ENCODE results near the gene PTPRD. TPM values are rescaled to one million over a fixed set of nuclear protein-coding genes. Genes with fewer than 3 reads are reported as not detected.

PTPRD gene
- total and polyA plus RNA-seq, 3 experiments from 2014 or later = 0.02 to 0.04 TPM; not detected in 1

GRCh38 chr9:10050016-10050415, 562.8 kb downstream of the PTPRD start:
- ChIA-PET CTCF (no interaction called here), POLR2A (no interaction called here)
- DNase-seq = no peak
- H3K27ac ChIP-seq (ENCODE audit: low read depth, low read length) = no peak overlapping the region
- no peaks in the 10 kb centered on the region for H3K36me3 ChIP-seq (ENCODE audit: insufficient read depth, low read length)
- Mint-ChIP-seq H3K36me3 (no peaks in the 10 kb centered on the region), H3K27ac (no peak overlapping the region), H3K4me3 (no peak overlapping the region), H3K9me3 (peaks cover 0 to 7% (median 6%) of the 10 kb centered on the region in 5 donors), H3K27me3 (no peaks in the 10 kb centered on the region), H3K4me1 (no peaks in the 10 kb centered on the region)
- H3K4me3 ChIP-seq (ENCODE audit: low read length) = no peak overlapping the region
- no peaks in the 10 kb centered on the region for H3K27me3 ChIP-seq (ENCODE audit: insufficient read depth, low read length, poor library complexity, severe bottlenecking)
- H3K9me3 ChIP-seq (ENCODE audit: low read length) = no peaks in the 10 kb centered on the region
- H3K4me1 ChIP-seq (ENCODE audit: insufficient read depth, low read length) = no peaks in the 10 kb centered on the region

DNA sequence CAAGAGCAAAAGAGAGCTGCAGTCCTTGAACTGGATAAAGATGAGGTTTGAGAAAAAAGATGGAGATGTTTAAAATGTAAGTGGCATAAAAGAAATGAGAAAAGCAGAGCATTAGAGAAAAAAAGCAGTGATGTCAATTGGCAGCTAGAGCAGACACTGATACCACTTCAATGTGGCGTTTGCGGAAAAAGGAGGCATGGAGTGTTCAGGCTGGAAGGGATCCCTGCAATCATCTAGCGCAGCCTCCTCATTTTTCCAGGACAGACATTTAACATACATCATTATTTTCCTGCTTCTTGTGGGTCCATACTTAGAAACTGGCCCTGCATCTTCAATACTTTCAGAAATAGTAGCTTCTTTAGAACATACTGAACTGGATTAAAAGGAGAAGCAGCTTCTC, 563.8 kb downstream of the PTPRD start:
- Histone ChIP-seq H3K27ac (ENCODE audit: low read depth, low read length) (no peak overlapping the region), H3K4me3 (ENCODE audit: low read length) (no peak overlapping the region), H3K36me3 (ENCODE audit: insufficient read depth, low read length) (no peaks in the 10 kb centered on the region), H3K9me3 (ENCODE audit: low read length) (no peaks in the 10 kb centered on the region), H3K4me1 (ENCODE audit: insufficient read depth, low read length) (no peaks in the 10 kb centered on the region), H3K27me3 (ENCODE audit: insufficient read depth, low read length, poor library complexity, severe bottlenecking) (no peaks in the 10 kb centered on the region)
- Mint-ChIP-seq H3K36me3 (no peaks in the 10 kb centered on the region), H3K27ac (no peak overlapping the region), H3K27me3 (no peaks in the 10 kb centered on the region), H3K4me1 (no peaks in the 10 kb centered on the region), H3K4me3 (no peak overlapping the region), H3K9me3 (peaks cover 0 to 8% (median 7%) of the 10 kb centered on the region in 5 donors)
- DNase-seq = no peak
- CTCF ChIA-PET = no interaction called here
- POLR2A ChIA-PET = no interaction called here

DNA sequence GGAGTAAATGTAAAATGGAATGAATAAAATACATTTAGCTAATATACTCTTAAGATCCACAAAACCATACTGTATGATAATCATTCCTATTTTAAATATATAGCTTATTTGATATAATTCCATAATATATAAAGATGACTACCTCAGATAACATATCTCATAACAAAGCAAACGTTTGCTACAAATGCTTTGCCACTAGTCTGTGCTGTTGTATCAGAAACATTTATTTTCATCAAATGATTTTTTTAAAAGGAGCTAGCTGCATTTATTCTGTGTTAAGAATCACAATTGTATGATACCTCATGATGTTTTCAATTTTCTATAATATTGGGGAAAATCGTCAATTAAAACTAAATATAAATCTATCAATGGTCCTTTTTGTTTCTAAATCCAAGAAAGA, 567.2 kb downstream of the PTPRD start:
- ChIA-PET CTCF (no interaction called here), POLR2A (no interaction called here)
- Mint-ChIP-seq H3K4me3 (no peak overlapping the region), H3K27ac (no peak overlapping the region), H3K9me3 (peaks cover 0 to 8% (median 0%) of the 10 kb centered on the region in 5 donors), H3K4me1 (no peaks in the 10 kb centered on the region), H3K36me3 (no peaks in the 10 kb centered on the region), H3K27me3 (no peaks in the 10 kb centered on the region)
- DNase-seq = no peak
- Histone ChIP-seq H3K9me3 (ENCODE audit: low read length) (no peaks in the 10 kb centered on the region), H3K4me3 (ENCODE audit: low read length) (no peak overlapping the region), H3K27me3 (ENCODE audit: insufficient read depth, low read length, poor library complexity, severe bottlenecking) (no peaks in the 10 kb centered on the region), H3K4me1 (ENCODE audit: insufficient read depth, low read length) (no peaks in the 10 kb centered on the region), H3K27ac (ENCODE audit: low read depth, low read length) (no peak overlapping the region), H3K36me3 (ENCODE audit: insufficient read depth, low read length) (no peaks in the 10 kb centered on the region)

- CTCF ChIA-PET = no interaction called here
- H3K36me3 ChIP-seq (ENCODE audit: insufficient read depth, low read length) = no peaks in the 10 kb centered on the region
- H3K4me3 ChIP-seq (ENCODE audit: low read length) = no peak overlapping the region
- POLR2A ChIA-PET = no interaction called here
- Mint-ChIP-seq H3K4me1 (no peaks in the 10 kb centered on the region), H3K9me3 (peaks cover 4 to 8% (median 5%) of the 10 kb centered on the region in 5 donors), H3K27me3 (no peaks in the 10 kb centered on the region), H3K4me3 (no peak overlapping the region), H3K36me3 (no peaks in the 10 kb centered on the region), H3K27ac (no peak overlapping the region)
- no peaks in the 10 kb centered on the region for H3K27me3 ChIP-seq (ENCODE audit: insufficient read depth, low read length, poor library complexity, severe bottlenecking)
- no peaks in the 10 kb centered on the region for H3K9me3 ChIP-seq (ENCODE audit: low read length)
- no peak for DNase-seq
- H3K4me1 ChIP-seq (ENCODE audit: insufficient read depth, low read length) = no peaks in the 10 kb centered on the region
- no peak overlapping the region for H3K27ac ChIP-seq (ENCODE audit: low read depth, low read length)
Observed at GRCh38 chr9:10041726-10042229, 571.0 kb downstream of the PTPRD start.

GRCh38 chr9:10036095-10036494, 576.7 kb downstream of the PTPRD start:
- H3K27ac ChIP-seq (ENCODE audit: low read depth, low read length) = no peak overlapping the region
- no peaks in the 10 kb centered on the region for H3K4me1 Mint-ChIP-seq
- no peak overlapping the region for H3K4me3 ChIP-seq (ENCODE audit: low read length)
- H3K27me3 Mint-ChIP-seq = no peaks in the 10 kb centered on the region
- ChIA-PET POLR2A (no interaction called here), CTCF (no interaction called here)
- no peak for DNase-seq
- no peaks in the 10 kb centered on the region for H3K4me1 ChIP-seq (ENCODE audit: insufficient read depth, low read length)
- no peaks in the 10 kb centered on the region for H3K27me3 ChIP-seq (ENCODE audit: insufficient read depth, low read length, poor library complexity, severe bottlenecking)
- H3K27ac Mint-ChIP-seq = no peak overlapping the region
- no peaks in the 10 kb centered on the region for H3K9me3 ChIP-seq (ENCODE audit: low read length)
- no peak overlapping the region for H3K4me3 Mint-ChIP-seq
- H3K9me3 Mint-ChIP-seq = peaks cover 4 to 11% (median 8%) of the 10 kb centered on the region in 5 donors
- no peaks in the 10 kb centered on the region for H3K36me3 ChIP-seq (ENCODE audit: insufficient read depth, low read length)
- H3K36me3 Mint-ChIP-seq = no peaks in the 10 kb centered on the region

DNA sequence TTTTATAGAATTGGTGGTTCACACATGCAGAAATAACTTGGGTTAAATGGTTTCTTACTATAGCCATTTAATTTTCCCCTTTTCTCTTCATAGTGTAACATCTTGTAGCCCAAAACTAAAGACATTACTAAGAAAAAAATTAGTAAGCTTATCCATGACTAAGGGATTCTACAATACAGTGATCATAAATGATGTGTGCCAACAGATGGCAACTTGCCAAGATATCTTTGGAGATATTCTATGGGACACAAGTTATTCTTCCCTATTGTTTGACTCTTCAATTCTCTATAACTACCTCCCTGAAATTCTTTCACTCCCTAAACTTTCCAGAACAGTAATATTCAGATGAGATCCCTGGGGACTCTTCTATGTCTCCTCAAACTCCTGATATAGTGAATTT, 580.6 kb downstream of the PTPRD start:
- ChIA-PET CTCF (no interaction called here), POLR2A (no interaction called here)
- no peaks in the 10 kb centered on the region for H3K9me3 ChIP-seq (ENCODE audit: low read length)
- Mint-ChIP-seq H3K27ac (no peak overlapping the region), H3K36me3 (no peaks in the 10 kb centered on the region), H3K9me3 (peaks cover 6 to 15% (median 12%) of the 10 kb centered on the region in 5 donors), H3K4me3 (no peak overlapping the region), H3K27me3 (no peaks in the 10 kb centered on the region), H3K4me1 (no peaks in the 10 kb centered on the region)
- no peak for DNase-seq
- H3K27ac ChIP-seq (ENCODE audit: low read depth, low read length) = no peak overlapping the region
- no peaks in the 10 kb centered on the region for H3K4me1 ChIP-seq (ENCODE audit: insufficient read depth, low read length)
- no peaks in the 10 kb centered on the region for H3K27me3 ChIP-seq (ENCODE audit: insufficient read depth, low read length, poor library complexity, severe bottlenecking)
- no peak overlapping the region for H3K4me3 ChIP-seq (ENCODE audit: low read length)
- H3K36me3 ChIP-seq (ENCODE audit: insufficient read depth, low read length) = no peaks in the 10 kb centered on the region

DNA sequence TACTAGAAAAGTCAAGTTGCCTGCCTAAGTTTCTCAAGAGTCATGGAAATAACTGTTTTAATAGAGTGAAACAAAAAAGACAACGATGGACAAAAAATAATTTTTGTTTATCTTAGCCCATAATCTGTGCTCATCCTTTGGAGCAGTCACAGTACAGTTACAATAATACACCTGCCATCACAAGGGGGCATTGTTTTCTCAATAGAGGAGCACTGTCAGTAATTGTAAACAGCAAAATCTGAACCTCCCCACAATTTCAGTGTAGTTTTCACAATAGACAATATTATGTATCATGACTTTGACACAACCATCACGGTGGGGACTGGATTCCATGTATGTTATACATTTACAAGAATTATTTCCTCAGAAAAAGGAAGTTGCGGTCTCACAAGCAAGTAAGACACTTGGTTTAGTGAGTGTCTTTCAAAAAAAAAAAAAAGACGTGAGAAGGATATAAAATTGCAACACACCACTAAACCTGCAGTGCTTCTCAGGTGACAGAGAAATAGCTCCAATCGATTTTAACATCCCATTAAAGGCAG, 586.3 kb downstream of the PTPRD start:
- H3K27ac Mint-ChIP-seq = no peak overlapping the region
- no peaks in the 10 kb centered on the region for H3K4me1 Mint-ChIP-seq
- Histone ChIP-seq H3K4me3 (ENCODE audit: low read length) (no peak overlapping the region), H3K36me3 (ENCODE audit: insufficient read depth, low read length) (no peaks in the 10 kb centered on the region), H3K27ac (ENCODE audit: low read depth, low read length) (no peak overlapping the region), H3K4me1 (ENCODE audit: insufficient read depth, low read length) (no peaks in the 10 kb centered on the region), H3K9me3 (ENCODE audit: low read length) (no peaks in the 10 kb centered on the region), H3K27me3 (ENCODE audit: insufficient read depth, low read length, poor library complexity, severe bottlenecking) (no peaks in the 10 kb centered on the region)
- H3K36me3 Mint-ChIP-seq = no peaks in the 10 kb centered on the region
- ChIA-PET POLR2A (no interaction called here), CTCF (no interaction called here)
- DNase-seq = no peak
- no peak overlapping the region for H3K4me3 Mint-ChIP-seq
- no peaks in the 10 kb centered on the region for H3K27me3 Mint-ChIP-seq
- peaks cover 3 to 19% (median 9%) of the 10 kb centered on the region in 5 donors for H3K9me3 Mint-ChIP-seq

GRCh38 chr9:10015755-10016154, 597.0 kb downstream of the PTPRD start:
- Histone ChIP-seq H3K36me3 (ENCODE audit: insufficient read depth, low read length) (no peaks in the 10 kb centered on the region), H3K27me3 (ENCODE audit: insufficient read depth, low read length, poor library complexity, severe bottlenecking) (no peaks in the 10 kb centered on the region), H3K9me3 (ENCODE audit: low read length) (no peaks in the 10 kb centered on the region), H3K27ac (ENCODE audit: low read depth, low read length) (no peak overlapping the region), H3K4me3 (ENCODE audit: low read length) (no peak overlapping the region), H3K4me1 (ENCODE audit: insufficient read depth, low read length) (no peaks in the 10 kb centered on the region)
- Mint-ChIP-seq H3K4me1 (no peaks in the 10 kb centered on the region), H3K36me3 (no peaks in the 10 kb centered on the region), H3K27me3 (no peaks in the 10 kb centered on the region), H3K9me3 (peaks cover 2 to 15% (median 4%) of the 10 kb centered on the region in 5 donors), H3K27ac (no peak overlapping the region), H3K4me3 (no peak overlapping the region)
- CTCF ChIA-PET = no interaction called here
- POLR2A ChIA-PET = no interaction called here
- no peak for DNase-seq

GRCh38 chr9:10014889-10015288, 597.9 kb downstream of the PTPRD start:
- peaks cover 2 to 15% (median 4%) of the 10 kb centered on the region in 5 donors for H3K9me3 Mint-ChIP-seq
- H3K27ac Mint-ChIP-seq = no peak overlapping the region
- H3K27me3 ChIP-seq (ENCODE audit: insufficient read depth, low read length, poor library complexity, severe bottlenecking) = no peaks in the 10 kb centered on the region
- H3K27ac ChIP-seq (ENCODE audit: low read depth, low read length) = no peak overlapping the region
- no peaks in the 10 kb centered on the region for H3K4me1 ChIP-seq (ENCODE audit: insufficient read depth, low read length)
- H3K4me1 Mint-ChIP-seq = no peaks in the 10 kb centered on the region
- H3K36me3 ChIP-seq (ENCODE audit: insufficient read depth, low read length) = no peaks in the 10 kb centered on the region
- CTCF ChIA-PET = no interaction called here
- no peaks in the 10 kb centered on the region for H3K27me3 Mint-ChIP-seq
- no peak for DNase-seq
- H3K9me3 ChIP-seq (ENCODE audit: low read length) = no peaks in the 10 kb centered on the region
- POLR2A ChIA-PET = no interaction called here
- no peak overlapping the region for H3K4me3 Mint-ChIP-seq
- no peak overlapping the region for H3K4me3 ChIP-seq (ENCODE audit: low read length)
- H3K36me3 Mint-ChIP-seq = no peaks in the 10 kb centered on the region
